ENCODE results near the gene LOXL4.

The LOXL4 gene

DNA sequence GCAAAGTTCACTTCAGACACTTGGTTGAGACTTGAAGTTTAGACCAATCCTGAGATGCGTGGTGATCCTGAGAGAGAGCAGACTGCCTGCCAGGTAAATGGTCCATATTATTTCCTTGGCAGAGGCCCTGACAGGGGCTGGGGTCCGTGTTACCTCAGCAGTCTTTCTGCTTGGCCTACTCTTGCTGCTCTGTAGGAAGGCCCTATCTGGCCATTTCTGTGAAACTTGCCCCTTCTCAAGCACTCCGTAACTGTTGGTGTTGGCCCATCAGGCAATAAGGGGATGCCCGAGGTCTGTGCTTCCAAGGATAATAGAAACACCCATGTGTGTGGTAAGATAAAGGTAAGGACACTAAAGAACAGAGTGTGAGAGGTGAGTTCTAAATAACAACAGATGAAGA is 20.0 kb downstream of the LOXL4 start:
- TF ChIP-seq, protein P1, sequence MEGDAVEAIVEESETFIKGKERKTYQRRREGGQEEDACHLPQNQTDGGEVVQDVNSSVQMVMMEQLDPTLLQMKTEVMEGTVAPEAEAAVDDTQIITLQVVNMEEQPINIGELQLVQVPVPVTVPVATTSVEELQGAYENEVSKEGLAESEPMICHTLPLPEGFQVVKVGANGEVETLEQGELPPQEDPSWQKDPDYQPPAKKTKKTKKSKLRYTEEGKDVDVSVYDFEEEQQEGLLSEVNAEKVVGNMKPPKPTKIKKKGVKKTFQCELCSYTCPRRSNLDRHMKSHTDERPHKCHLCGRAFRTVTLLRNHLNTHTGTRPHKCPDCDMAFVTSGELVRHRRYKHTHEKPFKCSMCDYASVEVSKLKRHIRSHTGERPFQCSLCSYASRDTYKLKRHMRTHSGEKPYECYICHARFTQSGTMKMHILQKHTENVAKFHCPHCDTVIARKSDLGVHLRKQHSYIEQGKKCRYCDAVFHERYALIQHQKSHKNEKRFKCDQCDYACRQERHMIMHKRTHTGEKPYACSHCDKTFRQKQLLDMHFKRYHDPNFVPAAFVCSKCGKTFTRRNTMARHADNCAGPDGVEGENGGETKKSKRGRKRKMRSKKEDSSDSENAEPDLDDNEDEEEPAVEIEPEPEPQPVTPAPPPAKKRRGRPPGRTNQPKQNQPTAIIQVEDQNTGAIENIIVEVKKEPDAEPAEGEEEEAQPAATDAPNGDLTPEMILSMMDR (IDR thresholded peaks at IDR 0.05; ENCODE audit: low read depth, low read length), result no peak
- no peak for DNase-seq (ENCODE audit: low read depth in 2 of 2)
- H3K4me3 ChIP-seq (replicated peaks in 1 of 2; ENCODE audit: low read depth in 2 of 2, low read length in 2 of 2), result no peak overlapping the region

GRCh38 chr10:98246911-98247805 is 20.8 kb downstream of the LOXL4 start:
- no peak overlapping the region for H3K4me3 ChIP-seq (replicated peaks in 1 of 2; ENCODE audit: low read depth in 2 of 2, low read length in 2 of 2)
- no peak for DNase-seq (ENCODE audit: low read depth in 2 of 2)
- TF ChIP-seq, protein P1 (IDR thresholded peaks at IDR 0.05; ENCODE audit: low read depth, low read length), result no peak

DNA sequence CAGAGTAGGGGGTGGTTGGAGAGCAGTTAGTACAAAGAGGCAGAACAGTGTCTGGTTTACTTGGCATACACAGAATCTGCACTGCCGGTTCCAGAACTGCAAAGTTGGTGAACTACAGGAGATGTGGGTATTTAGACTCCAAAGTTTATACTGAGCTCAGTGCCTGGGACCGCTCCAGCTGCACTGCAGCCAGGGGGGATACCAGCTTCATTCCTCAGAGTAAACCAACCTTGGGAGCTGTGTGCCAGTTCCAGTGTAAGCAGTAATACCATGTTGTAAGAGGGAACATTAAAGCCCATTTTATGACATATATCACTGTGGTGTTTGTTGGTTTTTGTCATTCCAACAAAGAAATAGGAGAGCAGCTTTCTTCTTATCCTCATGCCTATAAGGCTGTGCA is 23.4 kb downstream of the LOXL4 start:
- DNase-seq (ENCODE audit: low read depth in 2 of 2), result no peak
- no peak overlapping the region for H3K4me3 ChIP-seq (replicated peaks in 1 of 2; ENCODE audit: low read depth in 2 of 2, low read length in 2 of 2)
- TF ChIP-seq, protein P1 (IDR thresholded peaks at IDR 0.05; ENCODE audit: low read depth, low read length), result no peak

- H3K4me3 ChIP-seq (replicated peaks in 1 of 2; ENCODE audit: low read depth in 2 of 2, low read length in 2 of 2), result no peak overlapping the region
- TF ChIP-seq, protein P1 (IDR thresholded peaks at IDR 0.05; ENCODE audit: low read depth, low read length), result no peak
- no peak for DNase-seq (ENCODE audit: low read depth in 2 of 2)
These were observed 23.9 kb downstream of the LOXL4 start for GRCh38 chr10:98244141-98244540.

DNA sequence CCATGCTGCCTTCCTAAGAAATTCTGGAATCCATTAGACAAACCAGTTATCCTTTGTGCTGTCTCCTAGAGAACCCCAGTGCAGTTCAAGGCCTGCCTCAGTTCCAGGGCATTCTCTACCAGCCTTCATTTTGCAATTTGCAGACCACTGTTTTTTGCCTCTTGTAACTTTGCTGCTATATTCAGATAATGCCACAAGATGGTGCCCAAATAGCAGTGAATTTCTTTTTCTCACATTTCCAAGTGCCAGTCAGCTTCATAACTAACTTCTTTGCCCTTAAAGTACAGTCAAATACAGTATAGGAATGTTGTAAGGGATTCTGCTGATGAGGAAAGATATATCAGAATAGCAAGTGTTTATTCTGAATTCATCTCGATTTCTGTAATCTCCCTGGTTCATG is 25.2 kb downstream of the LOXL4 start:
- TF ChIP-seq, protein P1 (IDR thresholded peaks at IDR 0.05; ENCODE audit: low read depth, low read length), result peak; percentile 33
- peak; percentile 45 to 64 for DNase-seq (ENCODE audit: low read depth in 2 of 2)
- H3K4me3 ChIP-seq (replicated peaks in 1 of 2; ENCODE audit: low read depth in 2 of 2, low read length in 2 of 2), result no peak overlapping the region

DNA sequence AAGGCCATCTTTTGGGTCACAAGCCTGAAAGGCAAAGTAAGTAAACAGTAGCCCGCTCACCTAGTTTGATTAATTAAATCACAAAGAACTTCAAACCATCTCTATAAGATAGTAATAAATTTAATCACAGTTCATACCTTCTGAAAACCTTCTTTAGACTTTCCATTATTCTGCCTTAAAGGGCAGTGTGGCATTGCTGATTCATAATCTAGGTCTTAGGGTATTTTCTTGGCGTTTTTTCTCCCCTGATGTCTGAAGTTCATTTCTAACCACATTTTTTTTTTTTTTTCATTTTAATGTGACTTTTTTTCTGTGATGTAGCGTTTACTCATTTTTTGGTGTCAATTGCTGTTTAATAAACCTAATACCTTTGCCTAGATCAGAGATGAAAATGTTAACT is 27.5 kb downstream of the LOXL4 start:
- TF ChIP-seq, protein P1 (IDR thresholded peaks at IDR 0.05; ENCODE audit: low read depth, low read length), result no peak
- no peak overlapping the region for H3K4me3 ChIP-seq (replicated peaks in 1 of 2; ENCODE audit: low read depth in 2 of 2, low read length in 2 of 2)
- no peak for DNase-seq (ENCODE audit: low read depth in 2 of 2)

All from cardiac fibroblast (primary cell).